Muscle layer of duodenum (tissue), 2 donors: ENCODE results near the gene TENT5A.

Experiments
- H3K27ac ChIP-seq: one replicate; pipeline ENCODE4 v1.7.0; 2013; ENCODE audit warnings: mild to moderate bottlenecking, low read length
- H3K27me3 ChIP-seq: one replicate; pipeline ENCODE4 v1.7.0; 2013; ENCODE audit warnings: low read depth, mild to moderate bottlenecking, control low read depth, low read length
- H3K36me3 ChIP-seq, 2 donors: one replicate each; pipeline ENCODE4 v1.7.0; 2013; ENCODE audit warnings: low read length in 2 of 2, control low read depth in 1 of 2, mild to moderate bottlenecking in 1 of 2; ENCODE audit not compliant: insufficient read depth in 2 of 2, control insufficient read depth in 1 of 2
- H3K4me1 ChIP-seq, 2 donors: one replicate each; pipeline ENCODE4 v1.7.0; 2013; ENCODE audit warnings: low read length in 2 of 2, mild to moderate bottlenecking in 2 of 2, control low read depth in 1 of 2, moderate library complexity in 1 of 2; ENCODE audit not compliant: insufficient read depth in 2 of 2, control insufficient read depth in 1 of 2
- H3K4me3 ChIP-seq, 2 donors: one replicate each; pipeline ENCODE4 v1.7.0; 2013; ENCODE audit warnings: low read length in 2 of 2, low read depth in 1 of 2, mild to moderate bottlenecking in 1 of 2
- H3K9me3 ChIP-seq, 2 donors: one replicate each; pipeline ENCODE4 v1.7.0; 2013; ENCODE audit warnings: low read length in 2 of 2, control low read depth in 1 of 2, mild to moderate bottlenecking in 1 of 2; ENCODE audit not compliant: control insufficient read depth in 1 of 2
- donor health status: healthy.

The TENT5A gene

DNA sequence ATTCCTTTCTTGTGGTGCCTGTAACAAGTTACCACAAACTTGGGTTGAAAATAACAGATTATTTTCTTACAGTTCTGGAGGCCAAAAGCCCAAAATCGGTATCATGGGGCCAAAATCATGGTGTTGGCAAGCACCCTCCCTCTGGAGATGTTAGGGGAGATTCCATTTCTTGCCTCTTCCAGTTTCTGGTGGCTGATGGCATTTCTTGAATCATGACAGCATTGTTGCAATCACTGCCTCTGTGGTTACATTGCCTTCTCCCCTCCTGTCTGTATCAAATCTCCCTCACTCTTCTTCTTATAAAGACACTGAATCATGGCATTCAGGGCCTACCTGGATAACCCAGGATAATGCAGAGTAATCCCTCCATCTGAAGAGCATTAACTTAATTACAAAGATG lies 17.9 kb upstream of the TENT5A start:
- no peaks in the 10 kb centered on the region for H3K9me3 ChIP-seq
- no peak overlapping the region for H3K4me3 ChIP-seq
- no peaks in the 10 kb centered on the region for H3K27me3 ChIP-seq
- H3K27ac ChIP-seq: no peak overlapping the region
- peaks cover 9 to 12% of the 10 kb centered on the region in 2 donors for H3K4me1 ChIP-seq
- no peaks in the 10 kb centered on the region for H3K36me3 ChIP-seq

DNA sequence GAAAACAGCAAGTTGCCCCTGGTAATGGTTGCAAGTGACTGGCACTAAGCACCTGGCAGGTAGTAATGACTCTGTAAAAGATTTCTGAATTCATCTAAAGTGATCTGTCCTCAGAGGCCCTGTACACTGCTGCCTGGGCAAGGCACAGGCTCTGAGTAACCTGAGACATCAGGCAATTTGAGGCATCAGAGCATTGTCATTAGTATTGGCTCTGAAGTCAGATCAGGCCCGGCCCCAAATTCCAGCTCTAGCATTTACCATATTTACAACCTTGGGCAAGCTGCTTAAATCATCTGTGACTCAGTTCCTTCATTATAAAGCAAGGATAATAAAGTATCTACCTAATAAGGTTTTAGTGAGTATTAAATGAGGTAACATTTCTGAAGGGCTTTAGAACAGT lies 17.3 kb upstream of the TENT5A start:
- H3K27me3 ChIP-seq: no peaks in the 10 kb centered on the region

DNA sequence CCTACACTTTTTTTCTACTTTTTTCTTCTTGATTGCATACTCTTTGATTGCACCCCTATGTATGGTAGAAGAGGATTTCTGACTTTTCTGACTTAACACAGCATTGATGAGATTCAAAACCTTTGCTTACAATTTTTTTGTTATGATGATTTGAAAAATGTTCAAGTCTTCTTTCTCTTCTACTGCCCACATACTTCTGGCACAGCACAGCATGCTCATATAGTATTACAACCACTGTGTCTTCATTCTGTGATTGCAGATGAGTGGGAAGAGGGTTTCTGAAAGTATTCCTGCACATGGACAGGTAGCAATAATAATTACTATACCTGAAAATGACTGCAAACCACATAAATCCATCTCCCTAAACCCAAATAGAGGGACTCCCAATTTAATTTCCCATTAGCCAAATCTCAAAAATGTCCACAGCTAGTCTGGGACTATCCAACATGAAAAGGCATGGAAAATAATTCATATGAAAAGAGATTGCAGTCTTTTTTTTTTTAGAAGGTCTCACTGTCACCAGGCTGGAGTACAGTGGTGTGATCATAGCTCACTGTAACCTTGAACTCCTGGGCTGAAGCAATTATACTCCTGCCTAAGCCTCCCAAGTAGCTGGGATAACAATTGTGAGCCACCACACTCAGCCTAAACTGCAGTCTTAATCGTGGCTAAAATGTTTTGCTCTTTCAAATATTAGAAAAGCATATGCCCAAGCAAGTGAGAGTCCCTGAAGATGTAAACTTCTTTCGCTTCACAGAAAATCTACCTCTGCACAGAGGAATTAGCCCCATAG lies 15.9 kb upstream of the TENT5A start:
- H3K9me3 ChIP-seq: no peaks in the 10 kb centered on the region
- H3K27me3 ChIP-seq: no peaks in the 10 kb centered on the region
- H3K4me3 ChIP-seq: no peak overlapping the region
- peaks cover 9 to 12% of the 10 kb centered on the region in 2 donors for H3K4me1 ChIP-seq
- H3K36me3 ChIP-seq: no peaks in the 10 kb centered on the region
- no peak overlapping the region for H3K27ac ChIP-seq

More for the DNA sequence above, 17.3 kb upstream of the TENT5A start:
- H3K4me3 ChIP-seq: no peak overlapping the region
- no peaks in the 10 kb centered on the region for H3K9me3 ChIP-seq
- no peak overlapping the region for H3K27ac ChIP-seq
- no peaks in the 10 kb centered on the region for H3K36me3 ChIP-seq
- H3K4me1 ChIP-seq: peaks cover 9 to 12% of the 10 kb centered on the region in 2 donors

DNA sequence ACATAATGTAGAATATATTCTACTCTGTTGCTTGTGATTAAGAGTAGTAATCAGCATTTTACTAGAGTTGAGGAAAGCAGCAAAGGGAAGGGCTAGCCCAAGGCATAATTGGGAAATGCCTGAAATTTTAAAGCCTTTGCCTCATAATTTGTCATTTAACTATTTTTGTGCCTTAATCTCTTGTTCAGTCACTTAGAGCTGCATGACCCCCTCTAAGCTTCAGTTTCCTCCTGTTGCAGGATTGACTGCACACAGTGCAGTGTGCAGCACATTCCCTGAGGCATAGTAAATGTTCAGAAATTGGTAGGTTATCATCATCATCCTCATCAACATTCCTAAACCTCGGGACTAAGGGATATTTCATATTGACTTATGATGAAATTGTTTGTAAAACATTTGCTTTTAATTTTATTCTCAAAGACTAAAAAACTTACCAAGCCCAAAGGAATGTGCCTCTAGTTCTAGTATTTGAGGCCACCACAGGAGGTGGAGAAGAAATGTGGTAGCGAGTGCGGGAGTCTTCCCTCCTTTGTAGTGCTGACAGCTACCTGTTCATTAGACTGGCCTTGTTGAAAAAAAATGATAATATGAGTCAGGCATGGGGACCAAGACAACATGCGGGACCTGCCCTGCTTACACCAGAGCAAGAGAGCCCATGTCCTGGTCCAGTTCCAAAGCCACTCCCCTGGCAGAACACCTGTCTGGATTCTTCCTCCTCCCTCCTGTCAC lies 14.8 kb upstream of the TENT5A start:
- no peaks in the 10 kb centered on the region for H3K9me3 ChIP-seq
- H3K4me1 ChIP-seq: peaks cover 9 to 17% of the 10 kb centered on the region in 2 donors
- no peak overlapping the region for H3K27ac ChIP-seq
- H3K27me3 ChIP-seq: no peaks in the 10 kb centered on the region
- H3K36me3 ChIP-seq: no peaks in the 10 kb centered on the region
- H3K4me3 ChIP-seq: no peak overlapping the region

DNA sequence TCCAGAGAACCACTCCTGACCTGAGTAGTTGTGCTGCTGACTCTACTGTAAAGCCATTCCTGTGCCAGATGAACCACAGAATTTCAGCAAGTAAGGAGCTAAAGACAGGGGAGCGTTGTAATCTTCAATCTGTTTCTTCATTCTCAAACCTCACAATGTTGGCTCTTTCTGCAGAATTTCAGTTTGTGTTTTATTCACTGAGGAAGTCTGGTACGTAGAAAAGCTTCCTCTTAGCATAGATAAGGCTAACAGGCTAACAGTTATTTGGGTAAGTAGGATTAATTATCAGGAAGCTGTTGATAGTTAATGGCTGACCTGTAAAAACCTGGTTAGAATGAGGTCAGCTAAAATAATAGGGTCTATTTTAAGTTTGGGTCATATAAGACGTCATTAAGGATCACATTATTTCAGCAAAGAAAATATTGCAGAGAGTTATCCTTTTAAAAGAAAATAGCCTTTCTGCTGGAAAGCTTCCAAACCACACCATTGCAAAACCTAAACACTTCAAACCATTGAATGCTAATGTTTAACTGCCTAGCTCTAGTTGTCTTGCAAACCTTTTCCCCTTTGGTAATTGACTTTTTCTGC lies 14.1 kb upstream of the TENT5A start:
- Histone ChIP-seq H3K4me3 (no peak overlapping the region), H3K4me1 (peaks cover 9 to 20% of the 10 kb centered on the region in 2 donors), H3K27ac (no peak overlapping the region), H3K9me3 (no peaks in the 10 kb centered on the region), H3K27me3 (no peaks in the 10 kb centered on the region), H3K36me3 (no peaks in the 10 kb centered on the region)

DNA sequence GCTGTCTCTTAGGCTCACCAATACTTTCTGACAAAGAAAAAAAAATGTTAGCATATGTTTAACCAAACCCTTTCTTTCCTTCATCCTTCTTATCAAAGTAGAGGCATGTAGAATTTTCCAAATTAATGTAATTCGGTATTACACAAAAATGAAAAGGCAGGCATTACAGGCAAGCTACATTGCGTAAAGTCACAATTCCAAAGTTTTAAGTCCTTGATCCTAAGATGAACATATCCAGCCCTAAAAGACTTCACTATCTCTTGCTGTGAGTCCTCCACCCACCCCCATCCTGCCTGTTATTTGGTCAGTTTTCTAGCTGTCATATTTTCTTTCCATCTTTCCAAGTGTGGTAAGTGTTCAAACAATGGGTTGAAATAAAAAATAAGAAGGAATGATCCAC lies 12.1 kb upstream of the TENT5A start:
- H3K4me1 ChIP-seq: peaks cover 9 to 20% of the 10 kb centered on the region in 2 donors
- H3K27ac ChIP-seq: no peak overlapping the region
- H3K4me3 ChIP-seq: no peak overlapping the region
- H3K36me3 ChIP-seq: no peaks in the 10 kb centered on the region
- H3K27me3 ChIP-seq: no peaks in the 10 kb centered on the region
- no peaks in the 10 kb centered on the region for H3K9me3 ChIP-seq

DNA sequence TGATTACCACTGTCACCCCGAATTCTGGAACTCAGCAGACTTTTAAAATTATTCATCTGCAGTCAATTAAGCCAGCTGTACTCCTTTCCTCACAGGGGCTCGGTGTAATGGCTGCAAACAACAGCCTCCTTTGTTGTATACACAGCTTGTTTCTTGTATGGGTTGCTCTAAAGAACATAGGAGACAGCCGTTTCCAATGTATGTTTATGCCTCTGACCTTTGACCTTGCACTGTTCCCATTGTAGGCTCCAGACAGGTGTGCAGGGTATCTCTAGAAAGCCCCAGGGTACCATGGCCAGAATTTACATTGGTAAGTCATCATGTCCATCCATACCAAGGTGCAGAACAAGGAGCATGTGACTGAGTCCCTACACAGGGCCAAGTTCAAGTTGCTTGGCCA lies 11.5 kb upstream of the TENT5A start:
- Histone ChIP-seq H3K27me3 (no peaks in the 10 kb centered on the region), H3K9me3 (no peaks in the 10 kb centered on the region), H3K27ac (no peak overlapping the region), H3K4me1 (peaks cover 9 to 20% of the 10 kb centered on the region in 2 donors), H3K36me3 (no peaks in the 10 kb centered on the region), H3K4me3 (no peak overlapping the region)

DNA sequence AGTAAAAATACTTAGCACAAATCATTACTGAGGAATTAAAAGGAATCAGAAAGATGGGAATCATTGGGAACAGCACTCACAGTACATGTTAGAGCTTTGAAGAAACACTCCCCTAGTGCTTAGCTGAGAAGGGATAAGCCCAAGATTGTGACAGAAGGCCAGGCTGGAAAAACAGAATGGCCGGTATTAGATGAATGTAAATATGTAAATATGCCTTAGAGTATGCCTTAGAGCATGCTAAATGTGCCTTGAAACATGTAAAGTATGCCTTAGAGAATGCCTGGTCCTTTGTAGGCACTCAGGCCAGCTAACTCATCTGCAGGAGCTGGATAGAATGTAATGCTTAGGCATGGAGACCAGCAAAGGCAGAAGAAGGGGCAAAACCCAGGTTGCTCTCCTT lies 10.6 kb upstream of the TENT5A start:
- Histone ChIP-seq H3K27ac (no peak overlapping the region), H3K36me3 (no peaks in the 10 kb centered on the region), H3K4me3 (no peak overlapping the region)

DNA sequence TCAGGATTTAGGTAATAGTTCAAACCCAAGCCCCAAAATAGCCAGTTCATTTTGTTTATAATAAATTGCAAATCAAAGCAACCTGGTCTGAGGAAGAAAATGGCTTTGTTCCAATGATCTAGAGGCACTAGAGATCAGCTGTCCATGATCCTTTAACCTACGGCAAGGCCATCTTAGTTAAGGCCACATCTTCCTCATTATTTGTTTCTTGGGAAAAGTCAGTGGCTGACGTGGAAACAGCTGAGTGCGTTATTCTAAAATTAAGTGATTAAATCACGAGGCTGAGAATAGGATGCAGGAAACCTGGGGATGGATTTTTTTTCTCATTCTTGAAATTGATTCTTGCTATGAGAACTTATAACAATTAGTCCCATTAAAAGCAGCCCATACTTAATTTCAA lies 10.1 kb upstream of the TENT5A start:
- Histone ChIP-seq H3K36me3 (no peaks in the 10 kb centered on the region), H3K4me1 (peaks cover 9 to 20% of the 10 kb centered on the region in 2 donors), H3K9me3 (no peaks in the 10 kb centered on the region)

More for the DNA sequence above, 10.6 kb upstream of the TENT5A start:
- no peaks in the 10 kb centered on the region for H3K9me3 ChIP-seq
- peaks cover 9 to 20% of the 10 kb centered on the region in 2 donors for H3K4me1 ChIP-seq
- no peaks in the 10 kb centered on the region for H3K27me3 ChIP-seq

DNA sequence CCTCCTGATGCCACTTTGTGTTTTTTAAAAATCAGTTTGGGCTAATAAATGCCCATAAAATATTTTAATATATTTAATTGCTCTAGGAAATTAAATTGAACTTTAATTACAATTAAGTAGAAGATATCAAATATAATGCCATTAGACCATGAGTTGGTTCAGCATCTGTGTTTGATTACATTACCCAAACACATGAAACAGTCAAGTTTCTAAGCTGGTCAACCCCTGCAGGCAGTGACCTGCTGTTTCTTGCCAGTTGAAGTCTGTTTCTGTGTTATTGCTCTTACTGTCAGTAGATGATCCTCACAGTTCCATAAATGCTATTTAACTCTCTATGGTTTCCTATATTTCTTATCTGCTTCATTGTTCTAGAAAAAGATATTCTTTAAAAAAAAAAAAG lies 9.7 kb upstream of the TENT5A start:
- no peaks in the 10 kb centered on the region for H3K9me3 ChIP-seq
- H3K36me3 ChIP-seq: no peaks in the 10 kb centered on the region

More for the DNA sequence above, 10.1 kb upstream of the TENT5A start:
- Histone ChIP-seq H3K27ac (no peak overlapping the region), H3K4me3 (no peak overlapping the region), H3K27me3 (no peaks in the 10 kb centered on the region)

DNA sequence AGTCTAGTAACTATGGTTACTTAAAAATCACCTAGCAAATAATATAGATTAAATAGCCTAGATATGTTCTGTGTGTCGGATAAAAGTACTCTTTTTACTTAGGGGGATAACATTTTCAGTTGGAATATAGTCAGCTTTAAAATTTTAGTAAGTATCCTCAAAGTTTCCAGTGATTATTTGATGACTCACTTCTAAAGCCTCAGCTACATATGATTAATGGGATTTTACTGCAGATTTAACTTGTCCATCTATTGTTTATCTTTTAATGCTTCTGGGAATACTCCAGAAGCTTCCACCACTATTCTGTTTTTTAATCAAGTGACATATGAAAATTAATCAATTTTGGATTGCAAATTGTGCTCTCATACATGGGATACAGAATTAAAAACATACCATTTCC lies 8.7 kb upstream of the TENT5A start:
- Histone ChIP-seq H3K36me3 (no peaks in the 10 kb centered on the region), H3K9me3 (no peaks in the 10 kb centered on the region), H3K27me3 (no peaks in the 10 kb centered on the region), H3K4me1 (peaks cover 0 to 9% of the 10 kb centered on the region in 2 donors), H3K4me3 (no peak overlapping the region), H3K27ac (no peak overlapping the region)

More for the DNA sequence above, 9.7 kb upstream of the TENT5A start:
- Histone ChIP-seq H3K27ac (no peak overlapping the region), H3K4me1 (peaks cover 9 to 18% of the 10 kb centered on the region in 2 donors), H3K27me3 (no peaks in the 10 kb centered on the region), H3K4me3 (no peak overlapping the region)
